HG02610 (cell line): Measurements from ENCODE around the gene EEF1AKMT2.

ENCODE experiments used
- ATAC-seq: cut with Tn5 transposase; IDR thresholded peaks from one replicate; pipeline ENCODE4 v1.9.1; 2021; ENCODE audit warnings: mild to moderate bottlenecking, moderate library complexity; ENCODE audit not compliant: unreplicated experiment

EEF1AKMT2 gene

GRCh38 chr10:124723826-124724225, 67.9 kb downstream of the EEF1AKMT2 start:
- ATAC-seq, result no peak

GRCh38 chr10:124722798-124723783, 68.6 kb downstream of the EEF1AKMT2 start:
- ATAC-seq, result peak; percentile 72

GRCh38 chr10:124721330-124722045, 70.2 kb downstream of the EEF1AKMT2 start:
- no peak for ATAC-seq

DNA sequence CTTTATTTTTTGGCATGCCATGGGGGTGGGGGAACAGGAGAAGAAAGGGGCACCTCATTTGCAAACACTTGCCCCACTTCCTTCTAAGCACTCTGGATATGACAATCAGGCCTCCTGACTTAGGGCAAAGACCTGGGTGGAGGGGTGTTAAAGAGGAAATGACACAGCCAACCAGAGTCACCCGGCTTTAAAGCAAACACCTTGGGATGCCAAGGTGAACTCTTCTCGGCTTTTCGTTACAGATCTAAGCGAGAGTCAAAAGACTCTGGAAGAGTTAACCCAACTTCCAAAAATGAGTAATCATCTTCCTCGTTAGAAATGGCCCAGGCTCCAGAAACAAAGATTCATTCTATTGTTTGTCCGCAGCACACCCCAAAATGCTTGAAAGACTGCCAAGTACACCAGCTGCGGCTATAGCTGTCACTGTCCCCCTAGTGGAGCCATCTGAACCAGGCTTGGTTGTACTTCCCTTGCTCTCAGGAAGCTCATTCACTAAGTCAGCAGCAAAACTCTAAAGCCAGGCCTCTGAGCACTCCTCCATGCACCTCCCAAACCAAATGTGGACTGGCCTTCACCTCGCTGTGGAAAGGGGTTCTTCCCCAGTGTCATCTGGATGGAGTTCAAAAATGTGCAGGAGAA, 72.4 kb downstream of the EEF1AKMT2 start:
- ATAC-seq, result peak; percentile 35

DNA sequence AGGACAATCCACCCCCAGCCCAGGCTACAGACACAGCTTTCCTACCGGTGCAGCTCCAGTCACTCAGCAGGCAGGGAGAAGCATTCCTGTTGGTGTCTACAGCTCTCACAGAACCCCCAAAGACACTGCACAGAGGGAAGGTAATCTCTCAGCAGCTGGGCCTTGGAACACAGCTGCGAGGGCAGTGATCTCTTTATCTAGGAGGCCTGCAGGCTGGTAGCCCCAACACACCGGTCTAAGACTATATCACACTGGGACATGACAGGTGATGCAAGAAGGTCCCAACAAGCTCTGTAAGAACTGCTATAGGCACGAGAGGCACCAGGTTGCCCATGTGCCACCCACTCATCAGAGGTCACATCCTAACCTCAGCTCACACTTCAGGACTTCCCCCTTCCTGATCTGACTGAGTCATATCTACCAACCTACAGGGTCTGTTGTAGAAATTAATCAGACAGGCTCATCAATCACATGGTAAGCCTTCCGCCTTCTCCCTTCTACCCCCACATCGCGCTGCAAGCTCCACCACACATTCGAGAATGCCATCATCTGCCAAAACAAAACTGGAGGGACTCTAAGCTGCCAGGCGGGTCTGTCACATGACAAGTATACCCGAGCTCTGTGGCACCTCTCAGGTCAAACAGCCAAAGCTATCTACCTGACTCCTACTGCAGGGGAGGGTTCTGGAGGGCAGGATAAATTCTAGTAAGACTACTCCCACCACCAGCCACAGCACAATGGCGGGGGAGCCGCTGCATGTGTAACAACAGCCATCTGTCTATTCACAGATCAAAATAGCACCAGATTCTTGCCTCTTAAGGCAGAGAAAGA, 73.6 kb downstream of the EEF1AKMT2 start:
- peak; percentile 62 for ATAC-seq

DNA sequence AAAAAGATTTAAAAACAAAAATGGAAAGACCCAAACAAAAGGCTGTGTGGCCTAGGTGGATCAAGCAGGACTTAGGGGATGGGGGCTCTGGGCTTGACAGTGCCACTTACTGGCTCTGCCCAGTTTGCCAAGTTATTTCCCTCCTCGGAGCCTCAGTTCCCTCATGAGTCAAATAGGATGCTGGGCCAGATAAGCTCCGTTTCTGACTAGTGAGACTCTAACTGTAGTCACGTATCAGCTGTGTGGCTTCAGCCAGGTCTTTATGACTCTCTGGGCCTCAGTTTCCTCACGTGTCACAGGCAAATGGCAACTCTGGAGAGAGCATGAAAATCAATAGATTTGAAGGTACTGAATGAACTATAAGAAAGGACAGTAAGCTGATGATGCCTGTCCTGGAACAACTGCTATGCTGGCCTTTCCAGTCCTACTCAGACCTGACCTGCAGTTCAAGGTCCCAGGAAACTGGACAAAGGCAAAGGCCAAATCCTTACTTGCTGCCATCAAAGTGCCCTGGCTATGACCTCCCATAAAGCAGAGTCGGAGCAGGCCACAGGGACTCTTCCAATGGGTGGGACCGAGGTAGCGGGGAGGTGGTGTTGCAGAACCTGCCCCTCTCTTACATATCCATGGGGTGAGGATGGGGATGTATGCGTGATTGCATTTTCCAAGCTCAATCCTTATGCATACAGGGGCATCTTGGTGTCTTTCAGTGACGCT, 74.5 kb downstream of the EEF1AKMT2 start:
- ATAC-seq, result no peak

DNA sequence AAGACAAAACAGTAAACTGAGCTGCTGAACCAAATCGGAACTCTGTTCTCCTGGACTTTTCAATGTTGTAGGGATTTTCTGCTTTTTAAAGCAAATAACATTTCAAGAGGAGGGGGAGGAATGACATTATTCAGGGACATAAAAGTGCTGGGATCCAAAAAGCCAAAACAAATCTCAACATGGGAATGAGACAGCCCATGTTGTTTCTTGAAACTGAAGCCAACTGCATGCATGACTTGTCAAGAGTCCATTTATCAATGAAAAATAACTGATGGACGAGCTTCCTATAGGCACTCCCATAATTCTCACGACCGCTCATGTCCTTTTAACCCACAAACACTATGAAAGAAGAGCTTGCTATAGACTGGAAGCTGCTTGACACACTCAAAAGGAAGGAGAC, 75.3 kb downstream of the EEF1AKMT2 start:
- ATAC-seq, result no peak

DNA sequence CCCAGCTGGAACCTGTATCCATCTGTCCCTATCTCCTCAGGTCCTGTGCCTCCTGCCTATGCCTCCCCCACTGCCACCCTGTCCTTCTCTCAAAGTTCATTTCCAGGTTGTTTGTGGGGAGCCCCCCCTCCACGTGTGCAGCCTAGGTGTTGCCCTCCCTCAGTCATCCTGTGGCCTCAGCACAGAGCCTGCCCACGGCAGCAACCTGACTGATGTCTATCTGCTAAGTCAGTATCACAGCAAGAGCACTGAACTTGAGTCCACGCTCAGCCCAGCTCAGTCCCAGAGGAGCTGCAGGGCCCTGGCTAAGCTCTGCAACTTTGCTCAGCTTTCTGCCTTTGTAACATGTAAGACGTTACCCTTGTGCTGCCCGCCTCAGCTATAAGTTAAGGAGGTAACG, 76.2 kb downstream of the EEF1AKMT2 start:
- ATAC-seq, result no peak

DNA sequence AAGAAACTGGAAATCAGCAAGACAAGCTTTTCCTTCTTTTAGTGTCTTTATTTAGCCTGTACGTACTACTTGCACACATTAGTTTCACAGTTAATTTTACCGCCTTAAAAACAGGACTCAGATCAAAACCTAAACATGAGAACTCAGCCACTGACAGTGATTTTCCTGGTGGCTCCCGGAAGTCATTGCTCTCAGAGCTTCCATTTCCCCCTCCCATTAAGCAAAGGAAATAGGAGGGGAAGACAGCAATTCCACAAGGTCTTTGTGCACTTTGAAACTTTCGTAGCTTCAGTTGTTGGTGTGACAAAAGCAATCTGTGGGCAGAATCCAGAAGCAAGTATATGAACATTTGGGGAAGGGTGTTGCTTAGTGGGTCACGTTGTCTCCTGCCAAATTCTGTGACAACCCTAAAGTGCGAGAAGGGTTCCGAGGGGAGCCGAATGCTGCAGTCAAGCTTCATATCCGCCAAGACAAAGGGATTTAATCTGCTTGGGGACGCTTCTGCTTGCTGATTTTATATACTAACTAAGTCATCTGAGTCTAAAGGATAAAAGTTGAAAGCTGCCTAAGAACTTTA, 77.9 kb downstream of the EEF1AKMT2 start:
- ATAC-seq, result no peak

GRCh38 chr10:124712704-124713407, 78.8 kb downstream of the EEF1AKMT2 start:
- ATAC-seq, result no peak

- no peak for ATAC-seq
These were observed 80.5 kb downstream of the EEF1AKMT2 start for GRCh38 chr10:124711145-124711544.

DNA sequence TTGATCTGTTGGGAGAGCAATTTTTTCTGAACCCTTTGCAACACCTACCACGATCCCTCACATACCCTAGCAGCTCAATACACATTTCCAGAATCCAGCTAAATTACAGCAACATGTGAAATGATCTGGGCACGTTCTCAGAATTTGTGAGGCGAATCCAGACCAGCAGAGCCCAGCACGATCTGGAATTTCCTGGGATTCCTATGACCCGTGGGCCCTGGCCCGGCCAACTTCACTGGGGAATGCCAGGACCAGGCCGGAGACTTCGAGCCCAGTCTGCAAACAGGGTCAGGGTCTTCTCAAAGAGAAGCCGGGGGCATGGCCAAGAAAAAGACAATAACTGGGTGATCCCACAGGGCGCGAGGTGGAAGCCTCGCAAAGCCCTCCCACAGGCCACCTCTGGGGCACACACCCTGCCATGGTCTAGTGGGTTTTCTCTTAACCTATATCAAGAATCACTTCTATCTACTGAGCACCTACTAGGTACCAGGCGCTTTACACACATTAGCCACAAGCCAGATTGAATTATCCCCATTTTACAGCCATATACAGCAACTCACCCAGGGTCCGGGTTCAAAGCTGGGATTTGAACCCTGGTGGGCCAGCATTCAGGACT, 81.3 kb downstream of the EEF1AKMT2 start:
- ATAC-seq, result no peak

DNA sequence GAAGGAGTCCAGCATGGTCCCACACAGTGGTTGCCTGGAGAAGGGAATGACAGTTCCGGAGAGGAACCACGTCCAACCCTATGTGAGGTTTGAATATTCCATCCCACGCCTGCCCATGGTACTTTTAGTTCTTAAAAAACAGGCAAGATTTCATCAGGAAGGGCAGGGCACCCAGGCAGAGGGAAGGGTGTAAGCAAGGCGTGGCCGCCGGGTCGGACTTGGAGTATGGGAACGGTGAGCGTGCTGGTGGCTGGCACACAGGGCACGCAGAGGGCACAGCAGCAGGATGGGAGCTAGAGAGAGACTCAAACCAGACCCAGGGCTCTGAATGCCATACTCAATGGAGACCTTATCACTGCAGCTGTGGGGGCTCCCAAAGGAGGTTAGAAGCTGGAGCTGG, 81.8 kb downstream of the EEF1AKMT2 start:
- no peak for ATAC-seq

GRCh38 chr10:124708922-124709520, 82.7 kb downstream of the EEF1AKMT2 start:
- ATAC-seq, result no peak

GRCh38 chr10:124708246-124708779, 83.4 kb downstream of the EEF1AKMT2 start:
- no peak for ATAC-seq
